Hepatocyte (in vitro differentiated cells): ENCODE results near the gene CYP1B1.

Experiments used
- CTCF ChIP-seq: fragments of 200-600 bp; sonication (generic); IDR thresholded peaks from 2 replicates; pipeline ENCODE4 v1.5.1; 2016; ENCODE audit warnings: antibody characterized with exemption, mild to moderate bottlenecking; ENCODE audit not compliant: poor library complexity
- EZH2 ChIP-seq: fragments of 200-600 bp; sonication (generic); IDR thresholded peaks from 2 replicates; pipeline ENCODE4 v1.6.1; 2016; ENCODE audit warnings: antibody characterized with exemption, mild to moderate bottlenecking, borderline replicate concordance

- TF ChIP-seq CTCF (no peak), EZH2 (no peak)
These were observed 10.3 kb downstream of the CYP1B1 start for GRCh38 chr2:38065502-38066135.
